Activated naive CD4-positive, alpha-beta T cell treated with anti-CD3 and anti-CD28 coated beads, Interleukin-2, amount 50 U/mL, for 72 hours (primary cell): ENCODE results near the gene NKX1-1. TPM values are rescaled to one million over a fixed set of nuclear protein-coding genes. Genes with fewer than 3 reads are reported as not detected.

ENCODE experiments used
- ATAC-seq, 2 donors: fragments of 150-1000 bp; cut with Tn5 transposase; 2 replicates each; pipeline ENCODE4 v1.10.0; 2021; ENCODE audit warnings: mild to moderate bottlenecking in 2 of 2, moderate library complexity in 2 of 2
- DNase-seq, 2 donors: peaks; one replicate each; pipeline ENCODE4 v3.0.0; 2021 to 2022; ENCODE audit warnings: low spot score in 2 of 2
- H3K27ac Mint-ChIP-seq, 2 donors: one replicate each; pipeline ENCODE4 v1.8.0; 2022; ENCODE audit warnings: mild to moderate bottlenecking in 2 of 2, mixed read lengths in 2 of 2
- H3K36me3 Mint-ChIP-seq, 2 donors: one replicate each; pipeline ENCODE4 v1.8.0; 2022; ENCODE audit warnings: mixed read lengths in 2 of 2
- H3K9me3 Mint-ChIP-seq, 2 donors: one replicate each; pipeline ENCODE4 v1.8.0; 2022; ENCODE audit warnings: mixed read lengths in 2 of 2
- total RNA-seq, 2 donors: library from RNA; stranded (reverse); gene quantifications; one replicate each; pipeline ENCODE4 v1.2.3, GENCODE V29; 2022

Gene NKX1-1
- total RNA-seq, 2 donors from 2014 or later = not detected

GRCh38 chr4:1421657-1422056 is 15.4 kb upstream of the NKX1-1 start:
- no peaks in the 10 kb centered on the region for H3K36me3 Mint-ChIP-seq
- DNase-seq = no peak
- no peaks in the 10 kb centered on the region for H3K9me3 Mint-ChIP-seq
- no peak overlapping the region for H3K27ac Mint-ChIP-seq
- no peak for ATAC-seq

DNA sequence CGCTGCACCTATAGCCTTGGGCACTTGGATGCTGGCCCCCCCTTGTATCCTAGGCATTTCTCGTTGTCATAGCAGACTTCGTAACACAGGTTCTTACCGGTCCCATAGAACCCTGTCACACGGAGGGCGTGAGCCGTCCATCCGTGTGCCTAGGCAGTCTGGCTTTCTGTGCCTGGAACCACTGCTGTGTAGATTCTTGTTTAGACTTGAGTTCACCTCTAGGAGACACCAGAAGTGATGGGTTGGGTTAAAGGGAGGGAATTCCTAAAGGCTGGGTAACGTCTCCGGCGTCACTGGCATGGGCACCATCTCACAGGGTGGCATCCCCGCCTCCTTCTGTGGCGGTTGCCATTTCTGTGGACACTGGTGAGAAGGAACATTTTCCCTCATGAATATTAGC is 13.5 kb upstream of the NKX1-1 start:
- DNase-seq = no peak
- Mint-ChIP-seq H3K9me3 (no peaks in the 10 kb centered on the region), H3K36me3 (no peaks in the 10 kb centered on the region)

DNA sequence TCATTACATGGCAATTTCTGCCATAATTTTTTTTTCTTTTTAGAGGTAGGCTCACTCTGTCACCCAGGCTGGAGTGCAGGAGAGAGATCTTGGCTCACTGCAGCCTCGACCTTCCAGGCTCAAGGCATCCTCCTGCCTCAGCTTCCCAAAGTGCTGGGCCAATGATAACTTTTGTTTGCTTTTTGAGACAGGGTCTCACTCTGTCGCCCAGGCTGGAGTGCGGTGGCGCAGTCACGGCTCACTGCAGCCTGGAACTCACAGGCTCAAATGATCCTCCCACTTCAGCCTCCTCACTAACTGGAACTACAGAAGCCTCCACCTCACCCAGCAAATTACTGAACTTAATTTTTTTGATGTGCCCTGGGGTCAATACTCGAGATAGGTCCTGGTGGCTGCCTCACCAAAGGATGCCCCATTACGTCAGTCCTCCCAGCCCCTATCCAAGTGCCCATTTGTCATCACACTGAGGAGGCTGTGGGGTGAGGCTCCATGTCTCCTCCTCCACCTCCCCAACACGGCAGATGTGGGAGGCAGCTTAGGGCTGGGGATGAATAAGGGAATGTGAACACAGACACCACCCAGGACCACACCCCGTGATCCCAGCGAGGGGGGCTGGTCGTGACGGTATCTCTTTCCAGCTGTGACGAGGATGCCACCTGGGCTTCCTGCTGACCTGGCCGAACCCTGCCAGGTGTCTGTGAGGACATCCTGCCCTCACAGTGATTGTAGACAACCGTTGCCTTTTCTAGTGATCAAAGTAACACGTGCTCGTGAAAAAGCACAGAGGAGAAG is 12.4 kb upstream of the NKX1-1 start:
- ATAC-seq (no peak), DNase-seq (no peak)
- Mint-ChIP-seq H3K36me3 (no peaks in the 10 kb centered on the region), H3K9me3 (no peaks in the 10 kb centered on the region), H3K27ac (no peak overlapping the region)

More for the DNA sequence above, 13.5 kb upstream of the NKX1-1 start:
- ATAC-seq = no peak
- no peak overlapping the region for H3K27ac Mint-ChIP-seq

GRCh38 chr4:1417522-1418390 is 11.5 kb upstream of the NKX1-1 start:
- no peak for DNase-seq
- H3K27ac Mint-ChIP-seq = no peak overlapping the region
- no peak for ATAC-seq

GRCh38 chr4:1416948-1417260 is 10.7 kb upstream of the NKX1-1 start:
- no peaks in the 10 kb centered on the region for H3K36me3 Mint-ChIP-seq
- H3K9me3 Mint-ChIP-seq = no peaks in the 10 kb centered on the region
- ATAC-seq = no peak
- no peak for DNase-seq
- no peak overlapping the region for H3K27ac Mint-ChIP-seq

More at GRCh38 chr4:1417522-1418390, 11.5 kb upstream of the NKX1-1 start:
- Mint-ChIP-seq H3K36me3 (no peaks in the 10 kb centered on the region), H3K9me3 (no peaks in the 10 kb centered on the region)

- H3K9me3 Mint-ChIP-seq = no peaks in the 10 kb centered on the region
- no peak overlapping the region for H3K27ac Mint-ChIP-seq
- no peak for DNase-seq
- H3K36me3 Mint-ChIP-seq = no peaks in the 10 kb centered on the region
- no peak for ATAC-seq
Measured at GRCh38 chr4:1416051-1416947, 10.1 kb upstream of the NKX1-1 start.

DNA sequence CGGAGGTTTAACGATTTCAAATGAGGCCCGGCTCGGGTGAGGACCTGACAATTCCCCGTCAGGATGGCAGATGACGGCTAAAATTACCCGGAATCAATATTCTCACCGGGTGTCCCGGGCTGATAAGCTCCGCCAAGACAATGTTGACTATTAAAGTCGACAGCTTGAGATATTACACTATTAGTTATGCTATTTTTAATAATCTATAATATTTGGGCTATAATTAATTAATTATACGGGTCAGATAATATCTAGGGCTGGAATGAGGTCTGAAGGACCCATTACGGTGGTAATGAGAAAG is 9.4 kb upstream of the NKX1-1 start:
- no peaks in the 10 kb centered on the region for H3K36me3 Mint-ChIP-seq
- H3K27ac Mint-ChIP-seq = no peak overlapping the region
- DNase-seq = no peak
- H3K9me3 Mint-ChIP-seq = no peaks in the 10 kb centered on the region
- ATAC-seq = no peak

GRCh38 chr4:1414831-1415680 is 8.8 kb upstream of the NKX1-1 start:
- no peak overlapping the region for H3K27ac Mint-ChIP-seq
- no peaks in the 10 kb centered on the region for H3K9me3 Mint-ChIP-seq
- no peak for DNase-seq
- H3K36me3 Mint-ChIP-seq = no peaks in the 10 kb centered on the region
- no peak for ATAC-seq

GRCh38 chr4:1413687-1414479 is 7.6 kb upstream of the NKX1-1 start:
- Mint-ChIP-seq H3K36me3 (no peaks in the 10 kb centered on the region), H3K27ac (no peak overlapping the region), H3K9me3 (no peaks in the 10 kb centered on the region)
- ATAC-seq = no peak
- no peak for DNase-seq

DNA sequence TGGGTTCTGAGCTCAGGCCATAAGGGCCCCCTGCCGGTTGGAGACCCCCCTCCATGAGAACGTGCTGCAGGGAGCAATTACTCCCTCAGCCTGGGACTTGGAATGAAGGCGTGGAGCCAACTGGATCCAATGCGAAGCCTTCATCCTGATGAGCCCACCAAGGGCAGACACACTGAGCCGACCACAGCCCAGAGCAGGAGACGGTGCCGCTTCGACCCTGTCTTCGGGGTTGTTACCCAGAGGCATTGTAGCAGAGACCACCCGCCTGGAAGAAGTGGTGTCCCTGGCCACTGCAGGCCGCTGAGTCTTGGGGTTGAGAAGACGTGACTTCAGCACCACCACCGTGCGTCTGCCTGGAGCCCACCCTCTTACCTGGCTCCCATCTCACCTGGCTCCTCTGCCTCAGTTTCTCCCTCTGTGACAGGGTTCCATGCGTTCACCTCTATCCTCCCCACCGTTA is 7.0 kb upstream of the NKX1-1 start:
- Mint-ChIP-seq H3K9me3 (no peaks in the 10 kb centered on the region), H3K36me3 (peaks cover 0 to 6% of the 10 kb centered on the region in 2 donors), H3K27ac (no peak overlapping the region)
- DNase-seq (no peak), ATAC-seq (no peak)

GRCh38 chr4:1412376-1413203 is 6.3 kb upstream of the NKX1-1 start:
- no peaks in the 10 kb centered on the region for H3K9me3 Mint-ChIP-seq
- DNase-seq = no peak
- peaks cover 0 to 8% of the 10 kb centered on the region in 2 donors for H3K36me3 Mint-ChIP-seq
- ATAC-seq = no peak
- no peak overlapping the region for H3K27ac Mint-ChIP-seq

GRCh38 chr4:1411436-1412375 is 5.5 kb upstream of the NKX1-1 start:
- peaks cover 0 to 8% of the 10 kb centered on the region in 2 donors for H3K36me3 Mint-ChIP-seq
- H3K9me3 Mint-ChIP-seq = no peaks in the 10 kb centered on the region
- H3K27ac Mint-ChIP-seq = no peak overlapping the region
- no peak for DNase-seq
- ATAC-seq = no peak

GRCh38 chr4:1410491-1411325 is 4.5 kb upstream of the NKX1-1 start:
- DNase-seq = peak in 1 of 2 donors; percentile 65
- peak in 1 of 2 donors; percentile 71 for ATAC-seq
- Mint-ChIP-seq H3K36me3 (peaks cover 0 to 8% of the 10 kb centered on the region in 2 donors), H3K9me3 (no peaks in the 10 kb centered on the region), H3K27ac (no peak overlapping the region)
